Activated CD4-positive, alpha-beta memory T cell treated with anti-CD3 and anti-CD28 coated beads for 36 hours (primary cell): ENCODE results near the gene FRMD4A. TPM values are rescaled to one million over a fixed set of nuclear protein-coding genes. Genes with fewer than 3 reads are reported as not detected.

Source experiments
- CTCF ChIA-PET: fragments of 350-600 bp; sonication (Branson Sonifier 250); formaldehyde crosslinking; loops from one replicate; lab custom pipeline; 2021; ENCODE audit warnings: antibody characterized with exemption, inconsistent platforms; lab: Charles Lee
- POLR2A ChIA-PET: fragments of 350-600 bp; sonication (Branson Sonifier 250); formaldehyde crosslinking; loops from one replicate; lab custom pipeline; 2021; ENCODE audit warnings: antibody characterized with exemption; lab: Charles Lee
- DNase-seq: peaks from one replicate; pipeline ENCODE4 v3.0.0-alpha.2; 2020
- H3K27ac Mint-ChIP-seq: one replicate; pipeline ENCODE4 v1.8.0; 2021; ENCODE audit warnings: mixed read lengths
- H3K27me3 Mint-ChIP-seq: one replicate; pipeline ENCODE4 v1.8.0; 2021; ENCODE audit warnings: mixed read lengths
- H3K36me3 Mint-ChIP-seq: one replicate; pipeline ENCODE4 v1.8.0; 2021; ENCODE audit warnings: mixed read lengths
- H3K4me1 Mint-ChIP-seq: one replicate; pipeline ENCODE4 v1.8.0; 2021; ENCODE audit warnings: low read depth, mixed read lengths
- H3K4me3 Mint-ChIP-seq: one replicate; pipeline ENCODE4 v1.8.0; 2021; ENCODE audit warnings: mild to moderate bottlenecking, mixed read lengths
- H3K9me3 Mint-ChIP-seq: one replicate; pipeline ENCODE4 v1.8.0; 2021; ENCODE audit warnings: mixed read lengths
- intact Hi-C: fragments of 100-400 bp; cut with micrococcal nuclease; formaldehyde crosslinking; loops from one replicate; pipeline ENCODE4 v1.15.1; 2023
- total RNA-seq, 2 experiments: library from RNA; stranded (reverse); gene quantifications; one replicate each; pipeline ENCODE4 v1.2.3, GENCODE V29; 2021

FRMD4A gene
- total RNA-seq, 2 experiments from 2014 or later, result 0.31 to 1.7 TPM

DNA sequence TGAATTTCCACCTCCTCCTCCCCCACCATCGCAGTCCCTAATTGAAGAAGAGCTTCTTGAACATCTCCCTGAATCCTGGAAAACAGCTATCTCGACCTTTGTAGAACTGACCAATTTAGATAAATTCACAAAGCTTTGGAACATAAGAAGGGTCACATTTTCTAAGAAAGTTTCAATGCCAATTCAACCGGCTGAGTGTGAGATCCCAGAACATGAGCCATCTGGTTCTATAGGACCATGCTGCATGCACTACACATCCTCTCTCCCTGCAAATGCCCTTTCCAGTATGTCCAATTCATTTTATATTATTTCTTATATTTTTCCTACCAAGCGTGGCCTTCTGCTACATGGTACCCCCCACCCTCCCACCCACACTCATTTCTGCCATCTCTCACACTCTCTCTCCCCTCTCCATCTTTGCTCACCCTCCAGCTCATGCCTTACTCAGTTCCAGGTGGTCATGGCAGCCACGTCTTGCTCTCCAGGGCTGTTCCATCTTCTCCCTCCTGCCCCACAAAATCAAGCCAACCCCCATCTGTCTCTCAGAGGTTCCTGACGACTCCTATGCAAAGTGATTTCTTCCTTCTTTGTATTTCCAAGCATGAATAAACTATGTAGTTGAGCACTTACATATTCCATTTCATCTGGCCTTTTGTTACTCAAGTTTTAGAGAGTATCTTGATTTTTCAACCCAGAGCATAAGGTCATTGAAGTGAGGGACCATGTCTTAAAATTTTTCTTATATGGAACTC lies 19.3 kb downstream of the FRMD4A start:
- Mint-ChIP-seq H3K27ac (no peak overlapping the region), H3K4me1 (no peaks in the 10 kb centered on the region), H3K9me3 (no peaks in the 10 kb centered on the region), H3K36me3 (no peaks in the 10 kb centered on the region), H3K4me3 (no peak overlapping the region), H3K27me3 (peaks cover 29% of the 10 kb centered on the region)
- no peak for DNase-seq
- ChIA-PET POLR2A (no interaction called here), CTCF (interaction anchor here (0.7 to 1.6 kb wide), 2 partner anchors 15 to 115 kb away, joined by 3 to 5 read pairs; no protein-coding TSS in a partner anchor)
- intact Hi-C loops, result no loop called here

DNA sequence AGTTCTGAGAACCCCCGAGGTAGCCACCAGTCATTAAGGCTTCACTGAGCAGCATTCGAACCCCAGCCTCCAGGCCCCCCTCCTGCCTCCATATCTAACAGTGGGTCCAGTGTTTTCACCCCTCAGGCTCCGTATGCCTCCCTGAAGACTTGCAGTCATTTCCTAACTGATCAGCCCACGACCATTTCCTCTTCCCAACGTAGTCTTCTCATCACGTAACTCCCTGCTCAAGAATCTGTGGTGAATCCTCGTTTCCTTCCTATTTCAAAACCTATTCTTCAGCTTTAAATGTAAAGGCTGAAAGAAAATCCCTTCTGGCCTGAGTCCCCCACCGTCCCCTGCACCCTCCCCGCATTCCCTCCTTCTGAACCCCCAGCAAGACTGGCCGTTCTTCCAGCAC lies 21.1 kb downstream of the FRMD4A start:
- Mint-ChIP-seq H3K4me3 (no peak overlapping the region), H3K27ac (no peak overlapping the region), H3K27me3 (peaks cover 21% of the 10 kb centered on the region), H3K4me1 (no peaks in the 10 kb centered on the region), H3K9me3 (no peaks in the 10 kb centered on the region), H3K36me3 (no peaks in the 10 kb centered on the region)
- ChIA-PET POLR2A (no interaction called here), CTCF (no interaction called here)
- no peak for DNase-seq
- intact Hi-C loops, result no loop called here

DNA sequence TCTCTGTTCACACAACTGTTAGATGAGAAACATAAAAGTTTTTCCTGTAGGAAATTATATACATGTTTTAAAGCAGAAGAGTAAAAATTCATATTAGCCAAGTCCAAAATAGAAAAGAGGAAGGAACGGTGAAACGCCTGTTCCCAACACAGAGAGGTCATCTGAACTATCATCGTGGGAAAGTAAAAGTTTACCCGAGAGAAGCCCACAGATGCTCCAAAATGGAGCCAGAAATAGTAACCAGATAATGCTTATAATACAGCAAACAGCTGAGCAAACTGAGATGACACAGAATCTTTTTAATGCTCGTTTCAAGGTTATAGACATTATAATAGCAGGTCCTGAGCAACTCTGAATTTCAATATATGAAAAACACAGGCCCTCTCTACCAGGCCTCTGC lies 24.5 kb downstream of the FRMD4A start:
- peaks cover 15% of the 10 kb centered on the region for H3K27me3 Mint-ChIP-seq
- H3K36me3 Mint-ChIP-seq, result no peaks in the 10 kb centered on the region
- CTCF ChIA-PET, result no interaction called here
- H3K27ac Mint-ChIP-seq, result no peak overlapping the region
- POLR2A ChIA-PET, result no interaction called here
- no peaks in the 10 kb centered on the region for H3K4me1 Mint-ChIP-seq
- no peaks in the 10 kb centered on the region for H3K9me3 Mint-ChIP-seq
- no peak overlapping the region for H3K4me3 Mint-ChIP-seq
- DNase-seq, result no peak
- intact Hi-C loops, result no loop called here

DNA sequence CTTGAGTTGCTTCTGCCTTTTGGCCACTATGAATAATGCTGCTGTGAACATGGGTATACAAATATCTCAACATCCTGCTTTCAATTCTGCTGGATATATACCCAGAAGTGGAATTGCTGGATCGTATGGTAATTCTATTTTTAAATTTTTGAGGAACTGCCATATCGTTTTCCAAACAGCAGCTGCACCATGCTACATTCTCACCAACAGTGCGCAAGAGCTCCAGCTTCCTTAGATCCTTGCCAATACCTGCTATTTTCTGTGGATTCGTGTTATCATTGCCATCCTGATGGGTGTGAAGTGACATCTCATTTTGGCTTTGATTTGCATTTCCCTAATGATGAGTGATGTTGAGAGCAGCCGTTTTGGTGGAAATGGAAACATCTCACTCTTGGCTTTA lies 26.7 kb downstream of the FRMD4A start:
- no peak overlapping the region for H3K4me3 Mint-ChIP-seq
- no peak overlapping the region for H3K27ac Mint-ChIP-seq
- H3K9me3 Mint-ChIP-seq, result no peaks in the 10 kb centered on the region
- POLR2A ChIA-PET, result no interaction called here
- CTCF ChIA-PET, result no interaction called here
- no peaks in the 10 kb centered on the region for H3K36me3 Mint-ChIP-seq
- DNase-seq, result no peak
- H3K4me1 Mint-ChIP-seq, result no peaks in the 10 kb centered on the region
- intact Hi-C loops, result no loop called here
- peaks cover 10% of the 10 kb centered on the region for H3K27me3 Mint-ChIP-seq

DNA sequence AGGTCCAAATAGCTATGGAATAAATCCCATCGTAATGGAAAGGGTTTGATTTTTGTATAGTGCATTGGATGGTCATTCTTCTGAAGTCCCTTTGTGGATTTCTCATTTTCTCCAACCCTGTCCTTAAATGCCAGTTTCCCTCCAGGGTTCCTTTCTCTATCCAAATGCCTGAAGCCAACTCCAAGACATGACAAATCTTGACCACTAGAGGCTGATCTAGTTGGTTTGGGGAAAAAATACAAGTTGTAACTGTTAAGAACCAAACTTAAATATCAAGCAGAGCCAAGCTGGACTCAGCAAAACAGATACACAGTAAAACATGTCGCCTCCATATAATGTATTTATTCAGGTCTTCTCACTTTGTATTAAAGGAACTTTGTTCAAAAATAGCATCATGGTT lies 28.7 kb downstream of the FRMD4A start:
- CTCF ChIA-PET, result interaction anchor here (0.7 to 0.9 kb wide), 2 partner anchors 10 to 106 kb away, joined by 3 read pairs; no protein-coding TSS in a partner anchor
- Mint-ChIP-seq H3K27me3 (peaks cover 11% of the 10 kb centered on the region), H3K27ac (no peak overlapping the region), H3K36me3 (no peaks in the 10 kb centered on the region), H3K4me1 (no peaks in the 10 kb centered on the region), H3K9me3 (no peaks in the 10 kb centered on the region), H3K4me3 (no peak overlapping the region)
- POLR2A ChIA-PET, result no interaction called here
- DNase-seq, result no peak
- intact Hi-C loops, result no loop called here

DNA sequence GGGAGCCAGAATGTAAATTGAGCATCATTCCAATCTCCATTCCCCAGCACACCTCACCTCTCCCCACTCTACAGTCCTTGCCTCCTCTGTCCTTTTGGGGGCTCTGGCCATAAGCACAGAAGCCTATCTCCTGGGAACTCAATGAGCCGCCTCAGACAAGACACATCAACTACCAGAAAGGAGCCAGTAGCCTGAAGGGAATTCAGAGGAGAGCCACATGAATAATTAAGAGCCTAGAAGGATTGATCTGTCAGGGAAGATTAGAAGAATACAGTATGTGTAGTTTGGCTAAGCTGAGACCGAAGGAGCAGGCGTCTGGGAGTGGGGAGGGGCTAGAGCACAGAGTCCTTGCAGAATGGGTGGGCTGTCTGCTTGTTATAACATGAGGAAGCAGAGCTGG lies 31.2 kb downstream of the FRMD4A start:
- POLR2A ChIA-PET, result no interaction called here
- intact Hi-C loops, result no loop called here
- H3K4me3 Mint-ChIP-seq, result no peak overlapping the region
- H3K27ac Mint-ChIP-seq, result no peak overlapping the region
- no peaks in the 10 kb centered on the region for H3K4me1 Mint-ChIP-seq
- CTCF ChIA-PET, result no interaction called here
- no peaks in the 10 kb centered on the region for H3K36me3 Mint-ChIP-seq
- no peak for DNase-seq
- no peaks in the 10 kb centered on the region for H3K9me3 Mint-ChIP-seq
- peaks cover 14% of the 10 kb centered on the region for H3K27me3 Mint-ChIP-seq

DNA sequence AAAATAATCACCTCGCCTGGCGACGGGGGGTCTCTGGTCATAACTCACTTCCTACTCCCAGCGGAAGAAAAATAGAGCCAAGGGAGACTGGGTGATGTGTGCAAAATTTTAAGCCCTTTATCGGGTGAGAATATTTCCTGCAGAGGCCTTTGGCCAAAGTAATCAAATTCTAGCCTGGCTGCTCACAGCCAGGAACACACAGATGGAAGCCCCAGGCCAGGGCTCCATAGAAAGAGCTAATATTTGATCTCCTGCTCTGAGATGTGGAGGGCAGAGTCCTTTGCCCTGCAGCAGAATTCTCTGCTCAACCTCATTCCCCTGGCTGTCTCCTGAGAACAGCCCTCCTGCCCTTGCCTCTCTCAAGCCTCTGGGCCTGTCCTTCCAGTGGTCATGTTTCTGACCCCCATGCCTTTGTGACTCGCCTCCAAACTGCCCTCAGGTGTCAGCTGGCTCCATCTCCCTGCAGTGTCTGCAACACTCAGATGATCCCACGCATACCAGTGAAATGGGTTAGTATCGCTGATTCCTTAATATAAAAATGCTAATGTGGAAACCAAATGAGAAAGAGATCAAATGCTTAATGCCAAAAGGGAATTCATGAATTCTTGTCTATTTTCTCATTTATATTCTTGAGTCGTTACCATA lies 34.5 kb downstream of the FRMD4A start:
- Mint-ChIP-seq H3K27me3 (peaks cover 15% of the 10 kb centered on the region), H3K4me3 (no peak overlapping the region), H3K9me3 (peaks cover 14% of the 10 kb centered on the region), H3K4me1 (no peaks in the 10 kb centered on the region), H3K27ac (no peak overlapping the region), H3K36me3 (peaks cover 3% of the 10 kb centered on the region)
- intact Hi-C loops, result no loop called here
- ChIA-PET POLR2A (no interaction called here), CTCF (no interaction called here)
- DNase-seq, result no peak

DNA sequence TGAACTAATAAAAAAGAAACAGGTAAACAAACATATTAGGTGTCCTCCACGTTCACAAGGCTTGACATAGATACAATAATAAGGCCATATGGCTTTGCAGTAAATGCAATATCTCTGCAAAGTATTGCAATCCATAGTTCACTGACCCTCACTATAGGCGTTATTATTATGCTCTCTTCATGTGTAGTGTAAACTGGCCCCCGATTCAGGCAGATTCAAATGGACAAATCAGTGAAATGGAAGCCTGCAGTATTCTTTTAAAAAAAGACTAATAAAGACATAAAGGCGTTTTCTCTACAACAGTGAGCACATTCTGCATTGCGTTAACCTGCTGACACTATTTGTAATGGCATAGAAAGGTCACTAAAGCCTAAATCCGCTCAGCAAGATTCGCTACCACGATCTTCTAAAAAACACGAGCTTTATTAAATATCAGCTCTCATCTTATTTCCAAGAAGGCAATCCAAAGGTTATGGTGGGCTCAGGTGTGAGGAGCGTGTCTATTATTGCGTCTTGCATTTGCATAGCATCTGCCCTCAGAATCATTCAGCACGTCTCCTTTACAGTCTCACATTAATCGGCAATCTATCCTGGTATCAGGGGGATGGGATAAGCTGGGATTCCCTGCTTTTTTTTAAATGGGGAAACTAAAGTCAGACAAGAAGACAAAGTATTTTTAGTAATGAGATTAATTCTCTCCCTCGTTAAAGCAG lies 36.2 kb downstream of the FRMD4A start:
- intact Hi-C loops, result no loop called here
- CTCF ChIA-PET, result interaction anchor here (0.6 kb wide), 1 partner anchor 218 kb away, joined by 3 read pairs; no protein-coding TSS in a partner anchor
- H3K4me3 Mint-ChIP-seq, result no peak overlapping the region
- H3K27ac Mint-ChIP-seq, result no peak overlapping the region
- peaks cover 17% of the 10 kb centered on the region for H3K27me3 Mint-ChIP-seq
- POLR2A ChIA-PET, result no interaction called here
- peaks cover 5% of the 10 kb centered on the region for H3K36me3 Mint-ChIP-seq
- DNase-seq, result no peak
- peaks cover 24% of the 10 kb centered on the region for H3K9me3 Mint-ChIP-seq
- no peaks in the 10 kb centered on the region for H3K4me1 Mint-ChIP-seq

DNA sequence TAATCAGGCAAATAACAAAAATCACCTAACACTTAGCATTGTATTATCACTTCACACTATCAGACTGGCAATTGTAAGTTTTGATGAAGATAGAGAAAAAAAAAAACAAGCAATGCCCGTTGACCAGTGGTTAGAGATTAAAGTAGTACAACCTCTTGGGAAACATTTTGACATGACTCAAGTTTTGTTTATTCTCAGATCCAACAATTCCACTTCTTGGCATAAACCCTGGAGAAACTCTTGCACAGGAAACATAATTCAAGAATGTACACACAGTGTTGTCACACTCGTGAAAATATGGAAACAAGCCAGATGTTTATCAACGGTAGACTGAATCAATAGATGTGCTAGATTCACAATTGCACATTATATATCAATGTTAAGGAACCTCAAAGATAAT lies 37.2 kb downstream of the FRMD4A start:
- DNase-seq, result no peak
- peaks cover 5% of the 10 kb centered on the region for H3K36me3 Mint-ChIP-seq
- H3K27ac Mint-ChIP-seq, result no peak overlapping the region
- ChIA-PET POLR2A (no interaction called here), CTCF (no interaction called here)
- no peak overlapping the region for H3K4me3 Mint-ChIP-seq
- H3K9me3 Mint-ChIP-seq, result peaks cover 24% of the 10 kb centered on the region
- no peaks in the 10 kb centered on the region for H3K4me1 Mint-ChIP-seq
- intact Hi-C loops, result no loop called here
- peaks cover 20% of the 10 kb centered on the region for H3K27me3 Mint-ChIP-seq

DNA sequence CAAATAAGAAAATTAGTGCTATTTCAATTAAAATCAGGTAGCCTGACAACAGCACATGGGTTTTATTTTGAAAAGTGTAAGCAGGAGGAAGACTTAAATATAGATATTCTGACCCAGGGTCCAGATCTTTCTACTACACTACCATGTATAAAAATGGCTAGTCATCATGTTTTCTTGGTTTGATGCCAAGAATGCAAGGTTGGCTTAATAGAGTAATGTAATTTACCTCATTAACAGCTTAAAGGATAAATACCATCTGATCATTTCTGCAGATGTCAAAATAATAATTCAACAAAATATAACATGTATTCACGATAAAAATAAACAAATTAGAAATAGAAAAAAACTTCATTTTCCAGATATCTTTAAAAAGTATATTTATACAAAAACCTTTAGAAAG lies 39.4 kb downstream of the FRMD4A start:
- Mint-ChIP-seq H3K4me1 (no peaks in the 10 kb centered on the region), H3K27me3 (peaks cover 33% of the 10 kb centered on the region), H3K36me3 (peaks cover 5% of the 10 kb centered on the region), H3K27ac (no peak overlapping the region), H3K9me3 (peaks cover 27% of the 10 kb centered on the region), H3K4me3 (no peak overlapping the region)
- intact Hi-C loops, result no loop called here
- ChIA-PET CTCF (interaction anchor here (1.0 kb wide), 2 partner anchors 11 to 35 kb away, joined by 3 to 4 read pairs; no protein-coding TSS in a partner anchor), POLR2A (no interaction called here)
- DNase-seq, result no peak

DNA sequence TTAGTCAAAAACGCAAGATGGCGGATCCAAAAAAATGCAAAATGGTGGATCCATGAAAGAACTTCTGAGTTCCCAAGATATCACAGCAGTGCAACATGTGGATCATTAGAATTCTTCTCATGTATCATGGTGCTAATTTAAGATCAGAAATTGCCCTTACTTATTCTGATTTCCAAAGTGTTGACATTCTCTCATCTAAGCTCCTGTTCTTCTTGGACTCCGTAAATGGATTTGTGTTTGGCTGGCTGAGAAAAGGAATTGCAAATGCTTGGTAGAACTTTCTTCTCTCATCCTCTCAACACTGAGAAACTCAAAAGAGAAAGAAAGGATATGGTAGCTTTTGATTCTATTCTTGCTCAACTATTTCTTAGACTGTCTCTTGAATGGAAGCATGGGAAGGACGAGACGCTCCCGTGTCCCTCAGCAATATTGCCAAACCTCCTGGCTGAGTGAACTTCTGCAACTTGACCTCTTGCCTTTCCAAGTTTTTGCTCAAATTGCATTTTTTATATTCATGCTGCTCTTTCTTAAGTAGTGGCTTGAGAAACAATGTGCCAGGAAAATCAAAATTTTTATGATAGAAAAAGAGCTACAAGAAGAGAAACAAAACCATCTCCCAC lies 44.7 kb downstream of the FRMD4A start:
- intact Hi-C loops, result no loop called here
- no peaks in the 10 kb centered on the region for H3K4me1 Mint-ChIP-seq
- H3K27me3 Mint-ChIP-seq, result peaks cover 44% of the 10 kb centered on the region
- no peak for DNase-seq
- no peak overlapping the region for H3K27ac Mint-ChIP-seq
- H3K9me3 Mint-ChIP-seq, result peaks cover 20% of the 10 kb centered on the region
- no peak overlapping the region for H3K4me3 Mint-ChIP-seq
- peaks cover 2% of the 10 kb centered on the region for H3K36me3 Mint-ChIP-seq
- CTCF ChIA-PET, result no interaction called here
- POLR2A ChIA-PET, result no interaction called here

DNA sequence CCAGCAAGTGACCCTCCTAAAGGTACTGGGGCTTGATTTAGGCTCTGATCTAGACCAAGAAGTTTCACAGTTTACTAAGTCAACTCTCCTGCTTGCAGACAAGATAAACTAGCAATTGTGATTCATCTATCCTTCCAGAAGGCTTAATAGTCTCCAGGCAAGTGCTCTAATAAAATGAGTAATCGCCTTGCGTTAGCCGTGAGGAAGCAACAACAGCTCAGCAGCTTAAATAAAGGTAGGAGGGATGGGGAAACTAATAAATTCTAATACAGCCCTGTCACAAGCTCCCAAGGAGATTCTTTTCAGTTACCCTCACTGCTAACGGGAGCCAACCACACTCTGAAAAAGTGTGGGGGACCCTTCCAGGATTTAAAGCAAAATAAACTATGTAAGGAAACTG lies 48.4 kb downstream of the FRMD4A start:
- peaks cover 29% of the 10 kb centered on the region for H3K27me3 Mint-ChIP-seq
- intact Hi-C loops, result no loop called here
- no peak for DNase-seq
- H3K4me3 Mint-ChIP-seq, result no peak overlapping the region
- CTCF ChIA-PET, result interaction anchor here (1.1 kb wide), 1 partner anchor 85 kb away, joined by 3 read pairs; no protein-coding TSS in a partner anchor
- peaks cover 10% of the 10 kb centered on the region for H3K9me3 Mint-ChIP-seq
- no peaks in the 10 kb centered on the region for H3K36me3 Mint-ChIP-seq
- H3K4me1 Mint-ChIP-seq, result no peaks in the 10 kb centered on the region
- H3K27ac Mint-ChIP-seq, result no peak overlapping the region
- POLR2A ChIA-PET, result no interaction called here
